ENCODE measurements around the gene ANTKMT.

GRCh38 chr16:680967-681745, 39.8 kb upstream of the ANTKMT start:
- TF ChIP-seq, protein P1, sequence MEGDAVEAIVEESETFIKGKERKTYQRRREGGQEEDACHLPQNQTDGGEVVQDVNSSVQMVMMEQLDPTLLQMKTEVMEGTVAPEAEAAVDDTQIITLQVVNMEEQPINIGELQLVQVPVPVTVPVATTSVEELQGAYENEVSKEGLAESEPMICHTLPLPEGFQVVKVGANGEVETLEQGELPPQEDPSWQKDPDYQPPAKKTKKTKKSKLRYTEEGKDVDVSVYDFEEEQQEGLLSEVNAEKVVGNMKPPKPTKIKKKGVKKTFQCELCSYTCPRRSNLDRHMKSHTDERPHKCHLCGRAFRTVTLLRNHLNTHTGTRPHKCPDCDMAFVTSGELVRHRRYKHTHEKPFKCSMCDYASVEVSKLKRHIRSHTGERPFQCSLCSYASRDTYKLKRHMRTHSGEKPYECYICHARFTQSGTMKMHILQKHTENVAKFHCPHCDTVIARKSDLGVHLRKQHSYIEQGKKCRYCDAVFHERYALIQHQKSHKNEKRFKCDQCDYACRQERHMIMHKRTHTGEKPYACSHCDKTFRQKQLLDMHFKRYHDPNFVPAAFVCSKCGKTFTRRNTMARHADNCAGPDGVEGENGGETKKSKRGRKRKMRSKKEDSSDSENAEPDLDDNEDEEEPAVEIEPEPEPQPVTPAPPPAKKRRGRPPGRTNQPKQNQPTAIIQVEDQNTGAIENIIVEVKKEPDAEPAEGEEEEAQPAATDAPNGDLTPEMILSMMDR (IDR thresholded peaks at IDR 0.05) = peak in 1 of 4 donors; percentile 19
- no peak for TF ChIP-seq POLR2A (IDR thresholded peaks at IDR 0.05)
